Stomach (tissue), 4 donors: Measurements from ENCODE around the gene DHRSX.
"Not testable (repeated sequence)": the region's sequence is repeated elsewhere in the genome, so short reads cannot be mapped to it uniquely, and the experiment has no call there.

Experiments
- EP300 ChIP-seq: sonication (generic); formaldehyde crosslinking; IDR thresholded peaks from one replicate; pipeline ENCODE4 v1.6.1; 2017; ENCODE audit warnings: antibody characterized with exemption
- POLR2A ChIP-seq, 4 donors: fragments of 450-650 bp; IDR thresholded peaks; one replicate each; pipeline ENCODE4 v1.6.1; 2016; ENCODE audit warnings: antibody characterized with exemption in 4 of 4, control low read depth in 2 of 4, mild to moderate bottlenecking in 1 of 4, moderate library complexity in 1 of 4
- POLR2AphosphoS5 ChIP-seq, 3 donors: sonication (generic); formaldehyde crosslinking; IDR thresholded peaks; one replicate each; pipeline ENCODE4 v1.6.1; 2016; ENCODE audit warnings: antibody characterized with exemption in 3 of 3
- TF ChIP-seq, protein P1 (sequence below), 7 experiments: fragments of 450-650 bp in 4 of 7; fragments of 200-600 bp in 3 of 7; sonication (generic) in 3 of 7; IDR thresholded peaks; one replicate each; pipeline ENCODE4 v1.5.1; 2016 to 2019; ENCODE audit warnings: antibody characterized with exemption in 7 of 7, control low read depth in 2 of 7, mild to moderate bottlenecking in 1 of 7

DNA sequence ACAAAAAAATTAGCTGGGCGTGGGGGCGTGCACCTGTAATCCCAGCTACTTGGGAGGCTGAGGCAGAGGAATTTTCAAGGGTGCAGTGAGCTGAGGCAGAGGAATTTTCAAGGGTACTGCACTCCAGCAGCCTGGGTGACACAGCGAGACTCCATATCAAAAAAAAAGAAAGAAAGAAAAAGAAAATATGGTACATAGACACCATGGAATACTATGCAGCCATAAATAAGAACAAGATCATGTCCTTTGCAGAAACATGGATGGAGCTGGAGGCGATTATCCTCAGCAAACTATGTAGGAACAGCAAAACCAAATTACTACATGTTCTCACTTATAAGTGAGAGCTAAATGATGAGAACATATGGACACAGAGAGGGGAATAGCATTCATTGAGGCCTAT, 141.3 kb downstream of the DHRSX start:
- TF ChIP-seq POLR2A (IDR thresholded peaks at IDR 0.05); POLR2AphosphoS5 (IDR thresholded peaks at IDR 0.05); EP300: not testable (repeated sequence)
- TF ChIP-seq, protein P1, sequence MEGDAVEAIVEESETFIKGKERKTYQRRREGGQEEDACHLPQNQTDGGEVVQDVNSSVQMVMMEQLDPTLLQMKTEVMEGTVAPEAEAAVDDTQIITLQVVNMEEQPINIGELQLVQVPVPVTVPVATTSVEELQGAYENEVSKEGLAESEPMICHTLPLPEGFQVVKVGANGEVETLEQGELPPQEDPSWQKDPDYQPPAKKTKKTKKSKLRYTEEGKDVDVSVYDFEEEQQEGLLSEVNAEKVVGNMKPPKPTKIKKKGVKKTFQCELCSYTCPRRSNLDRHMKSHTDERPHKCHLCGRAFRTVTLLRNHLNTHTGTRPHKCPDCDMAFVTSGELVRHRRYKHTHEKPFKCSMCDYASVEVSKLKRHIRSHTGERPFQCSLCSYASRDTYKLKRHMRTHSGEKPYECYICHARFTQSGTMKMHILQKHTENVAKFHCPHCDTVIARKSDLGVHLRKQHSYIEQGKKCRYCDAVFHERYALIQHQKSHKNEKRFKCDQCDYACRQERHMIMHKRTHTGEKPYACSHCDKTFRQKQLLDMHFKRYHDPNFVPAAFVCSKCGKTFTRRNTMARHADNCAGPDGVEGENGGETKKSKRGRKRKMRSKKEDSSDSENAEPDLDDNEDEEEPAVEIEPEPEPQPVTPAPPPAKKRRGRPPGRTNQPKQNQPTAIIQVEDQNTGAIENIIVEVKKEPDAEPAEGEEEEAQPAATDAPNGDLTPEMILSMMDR (IDR thresholded peaks at IDR 0.05): not testable (repeated sequence)
